SK-N-SH (cell line): Measurements from ENCODE around the gene RFX5. TPM values are rescaled to one million over a fixed set of nuclear protein-coding genes. Genes with fewer than 3 reads are reported as not detected.

Experiments used
- CTCF ChIA-PET: fragments of 300-600, 350-600 bp; formaldehyde crosslinking; extraction: SDS; loops from one replicate; lab custom pipeline; 2021; lab: Yijun Ruan, JAX
- POLR2A ChIA-PET: fragments of 350-600 bp; sonication (Branson Sonifier 250); formaldehyde crosslinking; extraction: SDS; loops from one replicate; lab custom pipeline; 2020; ENCODE audit warnings: antibody characterized with exemption, inconsistent platforms; lab: Yijun Ruan, JAX
- DNase-seq: peaks from one replicate; pipeline ENCODE4 v3.0.0; 2012
- H2AFZ ChIP-seq: fragments of 200-600 bp; sonication (generic); 2 replicates; pipeline ENCODE4 v1.8.1; 2016; ENCODE audit warnings: antibody characterized with exemption, mild to moderate bottlenecking, low read depth
- H3F3A ChIP-seq: fragments of 200-600 bp; sonication (generic); replicated peaks from 2 replicates; pipeline ENCODE3; 2016; ENCODE audit warnings: antibody characterized with exemption, mild to moderate bottlenecking; ENCODE audit not compliant: insufficient read depth
- H3K27ac ChIP-seq, 2 experiments: fragments of 200-500 bp in 1 of 2; fragments of 200-600 bp in 1 of 2; sonication (Bioruptor generic) in 1 of 2; sonication (generic), shearing (Covaris generic) in 1 of 2; 2 replicates each; pipeline versions ENCODE4 v1.5.1 to v1.6.1; 2014 to 2016; ENCODE audit warnings: low read depth in 2 of 2, inconsistent platforms in 1 of 2, low read length in 1 of 2, mild to moderate bottlenecking in 1 of 2, mixed read lengths in 1 of 2
- H3K27me3 ChIP-seq: fragments of 200-600 bp; sonication (generic), shearing (Covaris generic); 2 replicates; pipeline ENCODE4 v1.6.1; 2016; ENCODE audit warnings: mixed run types; ENCODE audit not compliant: insufficient read depth
- H3K36me3 ChIP-seq, 2 experiments: fragments of 200-500 bp in 1 of 2; fragments of 200-600 bp in 1 of 2; sonication (Bioruptor generic) in 1 of 2; sonication (generic) in 1 of 2; replicated peaks in 1 of 2; 2 replicates each; pipeline versions ENCODE3 to v1.5.1; 2014 to 2016; ENCODE audit warnings: low read length in 1 of 2, mild to moderate bottlenecking in 1 of 2; ENCODE audit not compliant: insufficient read depth in 2 of 2, control insufficient read depth in 1 of 2
- H3K4me1 ChIP-seq, 2 experiments: fragments of 200-500 bp in 1 of 2; fragments of 200-600 bp in 1 of 2; sonication (Bioruptor generic) in 1 of 2; sonication (generic), shearing (Covaris generic) in 1 of 2; 2 replicates each; pipeline versions ENCODE4 v1.5.1 to v1.6.1; 2014 to 2016; ENCODE audit warnings: low read depth in 1 of 2, low read length in 1 of 2, mixed run types in 1 of 2; ENCODE audit not compliant: insufficient read depth in 2 of 2, control insufficient read depth in 1 of 2
- H3K4me2 ChIP-seq: fragments of 200-600 bp; sonication (generic), shearing (Covaris generic); 2 replicates; pipeline ENCODE4 v1.6.1; 2017; ENCODE audit warnings: mixed run types
- H3K4me3 ChIP-seq, 2 experiments: fragments of 200-500 bp in 1 of 2; fragments of 200-600 bp in 1 of 2; sonication (Bioruptor generic) in 1 of 2; sonication (generic), shearing (Covaris generic) in 1 of 2; 2 replicates each; pipeline versions ENCODE4 v1.5.1 to v1.8.1; 2014 to 2016; ENCODE audit warnings: low read depth in 2 of 2, inconsistent platforms in 1 of 2, low read length in 1 of 2, mild to moderate bottlenecking in 1 of 2, mixed read lengths in 1 of 2, moderate library complexity in 1 of 2
- H3K79me2 ChIP-seq: fragments of 200-600 bp; sonication (generic); 2 replicates; pipeline ENCODE4 v1.8.1; 2017; ENCODE audit warnings: mild to moderate bottlenecking; ENCODE audit not compliant: insufficient read depth
- H3K9ac ChIP-seq: fragments of 200-600 bp; sonication (generic); 2 replicates; pipeline ENCODE4 v1.6.1; 2017; ENCODE audit warnings: mixed run types
- H3K9me2 ChIP-seq: fragments of 200-600 bp; sonication (generic); 2 replicates; pipeline ENCODE4 v1.6.1; 2017; ENCODE audit warnings: mixed run types
- H3K9me3 ChIP-seq: fragments of 200-600 bp; sonication (generic); 2 replicates; pipeline ENCODE4 v1.6.1; 2017; ENCODE audit warnings: mixed run types, mild to moderate bottlenecking, moderate library complexity
- H4K20me1 ChIP-seq: fragments of 200-600 bp; sonication (generic); 2 replicates; pipeline ENCODE4 v1.6.1; 2017; ENCODE audit warnings: mild to moderate bottlenecking, mixed run types; ENCODE audit not compliant: insufficient read depth
- CHD2 ChIP-seq: fragments of 150-350 bp; IDR thresholded peaks from 2 replicates; pipeline ENCODE4 v1.6.1; 2018; ENCODE audit warnings: low read length; ENCODE audit not compliant: partially characterized antibody
- ELF1 ChIP-seq: IDR thresholded peaks from 2 replicates; pipeline ENCODE4 v1.4.0; 2012
- EP300 ChIP-seq, 2 experiments: IDR thresholded peaks; 2 replicates each; pipeline versions ENCODE4 v1.4.0 to v1.6.1; 2012; ENCODE audit warnings: borderline replicate concordance in 1 of 2, low read depth in 1 of 2, low read length in 1 of 2
- EZH2phosphoT487 ChIP-seq: fragments of 200-600 bp; sonication (generic); IDR thresholded peaks from 2 replicates; pipeline ENCODE4 v1.6.1; 2017; ENCODE audit warnings: low read depth, mixed run types, mild to moderate bottlenecking, antibody characterized with exemption, moderate library complexity, borderline replicate concordance
- FOXJ3 ChIP-seq: sonication (generic); formaldehyde crosslinking; IDR thresholded peaks from 2 replicates; pipeline ENCODE4 v1.5.1; 2020; ENCODE audit warnings: mild to moderate bottlenecking, missing genetic modification reagents
- GATA2 ChIP-seq: sonication (generic); formaldehyde crosslinking; IDR thresholded peaks from 2 replicates; pipeline ENCODE4 v1.5.0; 2020; ENCODE audit warnings: mild to moderate bottlenecking, missing genetic modification reagents
- IRF3 ChIP-seq: fragments of 150-350 bp; IDR thresholded peaks from 2 replicates; pipeline ENCODE4 v1.6.1; 2016; ENCODE audit warnings: mild to moderate bottlenecking, low read depth, low read length
- JUND ChIP-seq: IDR thresholded peaks from 2 replicates; pipeline ENCODE4 v1.4.0; 2012
- MXI1 ChIP-seq: IDR thresholded peaks from 2 replicates; pipeline ENCODE4 v1.6.1; 2012; ENCODE audit warnings: mild to moderate bottlenecking, low read depth, low read length, improper control_type of control experiment
- NFIC ChIP-seq: IDR thresholded peaks from 2 replicates; pipeline ENCODE4 v1.4.0; 2012; ENCODE audit warnings: borderline replicate concordance
- NRF1 ChIP-seq: IDR thresholded peaks from 2 replicates; pipeline ENCODE4 v1.6.1; 2012; ENCODE audit warnings: low read depth, mild to moderate bottlenecking, low read length
- POLR2AphosphoS5 ChIP-seq: IDR thresholded peaks from 2 replicates; pipeline ENCODE4 v1.6.1; 2012; ENCODE audit warnings: low read depth, low read length
- RAD21 ChIP-seq: IDR thresholded peaks from 2 replicates; pipeline ENCODE4 v1.6.1; 2012; ENCODE audit warnings: mild to moderate bottlenecking, low read length
- RCOR1 ChIP-seq: fragments of 150-350 bp; IDR thresholded peaks from 2 replicates; pipeline ENCODE4 v1.6.1; 2017; ENCODE audit warnings: antibody characterized with exemption, low read length
- REST ChIP-seq: IDR thresholded peaks from 2 replicates; pipeline ENCODE4 v1.6.1; 2012; ENCODE audit warnings: mild to moderate bottlenecking, low read depth, low read length, moderate library complexity
- RFX5 ChIP-seq: IDR thresholded peaks from 2 replicates; pipeline ENCODE4 v1.6.1; 2012; ENCODE audit warnings: mild to moderate bottlenecking, improper control_type of control experiment, low read length
- RXRA ChIP-seq: IDR thresholded peaks from 2 replicates; pipeline ENCODE4 v1.4.0; 2012; ENCODE audit warnings: low read depth, mild to moderate bottlenecking, borderline replicate concordance
- SIN3A ChIP-seq: IDR thresholded peaks from 2 replicates; pipeline ENCODE4 v1.6.1; 2012; ENCODE audit warnings: low read depth, mild to moderate bottlenecking, low read length, moderate library complexity, borderline replicate concordance
- TCF12 ChIP-seq: IDR thresholded peaks from 2 replicates; pipeline ENCODE4 v1.4.0; 2012
- TEAD4 ChIP-seq: IDR thresholded peaks from 2 replicates; pipeline ENCODE4 v1.4.0; 2012; ENCODE audit warnings: mild to moderate bottlenecking, borderline replicate concordance; ENCODE audit not compliant: insufficient read depth
- YY1 ChIP-seq: IDR thresholded peaks from 2 replicates; pipeline ENCODE4 v1.4.0; 2012; ENCODE audit warnings: low read depth, mild to moderate bottlenecking
- WGBS: methylation state at CpG from one replicate; pipeline ENCODE4 v1.1.6; 2017; ENCODE audit warnings: low lambda C conversion rate; 5-methylcytosine and 5-hydroxymethylcytosine counted together
- polyA plus RNA-seq, 3 experiments: library from polyadenylated mRNA; depleted of rRNA; stranded (reverse); fragments of >200 nt; gene quantifications; 2 replicates each; pipeline ENCODE4 v1.2.3, GENCODE V29; 2012
- TF ChIP-seq, protein P1 (sequence below): fragments of 150-350 bp; IDR thresholded peaks from 2 replicates; pipeline ENCODE4 v1.6.1; 2017; ENCODE audit warnings: antibody characterized with exemption, low read length, low read depth, borderline replicate concordance
- TF ChIP-seq, protein P2 (sequence below): IDR thresholded peaks from 2 replicates; pipeline ENCODE4 v1.4.0; 2012; ENCODE audit warnings: low read depth

RFX5 gene
- polyA plus RNA-seq, 1 of the 3 experiments (the other 2 are of a cell fraction) = 29.1 TPM

DNA sequence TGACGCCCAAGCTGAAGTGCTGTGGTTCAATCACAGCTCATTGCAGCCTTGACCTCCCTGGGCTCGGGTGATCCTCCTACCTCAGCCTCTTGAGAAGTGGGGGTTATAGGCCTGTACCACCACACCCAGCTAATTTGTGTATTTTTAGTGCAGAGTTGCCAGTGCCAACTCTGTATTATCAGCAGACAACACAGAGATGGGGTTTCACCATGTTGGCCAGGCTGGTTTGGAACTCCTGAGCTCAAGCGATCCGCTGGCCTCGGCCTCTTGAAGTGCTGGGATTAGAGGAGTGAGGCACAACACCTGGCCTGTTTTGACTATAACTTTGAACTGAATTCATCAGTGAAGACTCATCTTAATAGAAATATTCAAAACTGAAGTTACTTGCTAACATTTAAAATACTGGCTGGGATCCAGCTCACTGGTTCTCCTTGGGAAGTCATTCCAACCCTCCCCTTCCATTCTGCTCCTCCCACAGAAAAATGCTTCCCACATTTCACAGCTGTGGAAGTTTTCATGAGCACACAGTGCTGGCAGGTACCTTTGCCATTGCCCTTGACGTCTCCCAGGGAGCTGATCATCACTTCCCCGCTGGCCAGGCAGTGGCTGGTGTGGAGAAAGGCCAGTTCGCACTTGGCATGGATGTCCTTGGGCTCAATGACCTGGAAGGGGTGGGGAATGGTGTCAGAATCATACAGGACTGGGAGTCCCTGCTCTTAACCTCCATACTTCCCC is 20.8 kb upstream of the RFX5 start:
- no peak overlapping the region for H2AFZ ChIP-seq
- no peaks in the 10 kb centered on the region for H3K9me3 ChIP-seq
- no peaks in the 10 kb centered on the region for H3K9me2 ChIP-seq
- POLR2A ChIA-PET = no interaction called here
- CTCF ChIA-PET = interaction anchor here (0.7 to 2.5 kb wide), 4 partner anchors 18 to 67 kb away, joined by 3 to 10 read pairs (median 4); no protein-coding TSS in a partner anchor
- H3K4me3 ChIP-seq = no peak overlapping the region
- H3K27me3 ChIP-seq = no peaks in the 10 kb centered on the region
- no peaks in the 10 kb centered on the region for H3K36me3 ChIP-seq
- WGBS = 73% methylated on average over 8 of the region's 8 CpGs
- no peaks in the 10 kb centered on the region for H3F3A ChIP-seq
- no peak overlapping the region for H3K27ac ChIP-seq
- H3K79me2 ChIP-seq = no peaks in the 10 kb centered on the region
- H3K4me1 ChIP-seq = peaks cover 0 to 15% of the 10 kb centered on the region in 2 experiments; a peak in 1 of 4 replicates
- no peak overlapping the region for H3K4me2 ChIP-seq
- TF ChIP-seq SIN3A = no peak
- TF ChIP-seq RFX5 = no peak
- no peak for TF ChIP-seq RCOR1
- TF ChIP-seq NFIC = no peak
- no peak for TF ChIP-seq RAD21
- no peak for TF ChIP-seq FOXJ3 (CRISPR knock-in tag)
- TF ChIP-seq, protein P1, sequence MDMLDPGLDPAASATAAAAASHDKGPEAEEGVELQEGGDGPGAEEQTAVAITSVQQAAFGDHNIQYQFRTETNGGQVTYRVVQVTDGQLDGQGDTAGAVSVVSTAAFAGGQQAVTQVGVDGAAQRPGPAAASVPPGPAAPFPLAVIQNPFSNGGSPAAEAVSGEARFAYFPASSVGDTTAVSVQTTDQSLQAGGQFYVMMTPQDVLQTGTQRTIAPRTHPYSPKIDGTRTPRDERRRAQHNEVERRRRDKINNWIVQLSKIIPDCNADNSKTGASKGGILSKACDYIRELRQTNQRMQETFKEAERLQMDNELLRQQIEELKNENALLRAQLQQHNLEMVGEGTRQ = no peak
- TF ChIP-seq TEAD4 = no peak
- TF ChIP-seq MXI1 = no peak
- TF ChIP-seq, protein P2, sequence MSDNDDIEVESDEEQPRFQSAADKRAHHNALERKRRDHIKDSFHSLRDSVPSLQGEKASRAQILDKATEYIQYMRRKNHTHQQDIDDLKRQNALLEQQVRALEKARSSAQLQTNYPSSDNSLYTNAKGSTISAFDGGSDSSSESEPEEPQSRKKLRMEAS = no peak
- TF ChIP-seq ELF1 = no peak
- H4K20me1 ChIP-seq = no peaks in the 10 kb centered on the region
- no peak for DNase-seq
- no peak overlapping the region for H3K9ac ChIP-seq

- Histone ChIP-seq H3K27ac (no peak overlapping the region), H3K4me3 (no peak overlapping the region), H3K4me1 (no peaks in the 10 kb centered on the region), H3F3A (no peaks in the 10 kb centered on the region), H3K9me3 (peaks cover 7% of the 10 kb centered on the region; the same call in 1 of the 2 replicates), H3K36me3 (no peaks in the 10 kb centered on the region), H3K9me2 (no peaks in the 10 kb centered on the region), H3K9ac (no peak overlapping the region), H4K20me1 (no peaks in the 10 kb centered on the region), H3K4me2 (no peak overlapping the region), H3K27me3 (no peaks in the 10 kb centered on the region), H3K79me2 (no peaks in the 10 kb centered on the region), H2AFZ (no peak overlapping the region)
- DNase-seq = no peak
- POLR2A ChIA-PET = no interaction called here
- CTCF ChIA-PET = interaction anchor here (0.8 to 2.1 kb wide), 4 partner anchors 17 to 42 kb away, joined by 3 to 7 read pairs (median 3); no protein-coding TSS in a partner anchor
- no peak for TF ChIP-seq MXI1
- no peak for TF ChIP-seq TCF12
- TF ChIP-seq NRF1 = no peak
- TF ChIP-seq EP300 (IDR thresholded peaks at IDR 0.05; ENCODE audit: borderline replicate concordance in 1 of 2, low read depth in 1 of 2, low read length in 1 of 2) = no peak
- TF ChIP-seq CHD2 = no peak
- no peak for TF ChIP-seq EZH2phosphoT487
- no peak for TF ChIP-seq RFX5
- no peak for TF ChIP-seq GATA2 (CRISPR knock-in tag)
- no peak for TF ChIP-seq JUND
- TF ChIP-seq RXRA = no peak
- TF ChIP-seq NFIC = no peak
- no peak for TF ChIP-seq YY1
- TF ChIP-seq ELF1 = no peak
- TF ChIP-seq IRF3 = no peak
- TF ChIP-seq REST = no peak
- no peak for TF ChIP-seq POLR2AphosphoS5
- 68% methylated on average over 4 of the region's 4 CpGs for WGBS
Observed at GRCh38 chr1:151364996-151365395, 17.9 kb upstream of the RFX5 start.
